GM12801 (cell line): ENCODE measurements around the gene MRPS11.

Experiments
- TF ChIP-seq, protein P1 (sequence below): IDR thresholded peaks from one replicate; pipeline ENCODE4 v1.5.1; 2011; ENCODE audit warnings: control low read depth; ENCODE audit not compliant: insufficient read length; ENCODE audit errors: extremely low read depth

MRPS11 gene

DNA sequence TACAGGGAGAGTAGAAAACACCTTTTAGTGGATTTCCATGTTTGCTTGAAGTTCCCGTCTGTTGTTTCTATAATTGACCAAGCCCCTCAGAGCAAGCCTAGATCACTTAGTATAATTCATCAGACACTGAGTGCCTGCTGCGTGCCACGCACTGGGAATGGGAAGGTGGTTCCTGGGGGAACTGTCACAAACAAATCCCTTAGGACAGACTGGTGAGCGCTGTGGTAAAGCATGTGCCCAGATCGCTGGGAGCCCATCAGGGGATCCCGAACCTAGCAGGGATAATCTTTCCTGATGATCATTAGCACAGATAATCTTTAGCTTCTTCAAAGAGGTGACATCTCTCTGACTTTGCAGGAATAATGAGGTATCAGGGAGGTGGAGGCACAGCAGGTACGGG, 9.6 kb downstream of the MRPS11 start:
- TF ChIP-seq, protein P1, sequence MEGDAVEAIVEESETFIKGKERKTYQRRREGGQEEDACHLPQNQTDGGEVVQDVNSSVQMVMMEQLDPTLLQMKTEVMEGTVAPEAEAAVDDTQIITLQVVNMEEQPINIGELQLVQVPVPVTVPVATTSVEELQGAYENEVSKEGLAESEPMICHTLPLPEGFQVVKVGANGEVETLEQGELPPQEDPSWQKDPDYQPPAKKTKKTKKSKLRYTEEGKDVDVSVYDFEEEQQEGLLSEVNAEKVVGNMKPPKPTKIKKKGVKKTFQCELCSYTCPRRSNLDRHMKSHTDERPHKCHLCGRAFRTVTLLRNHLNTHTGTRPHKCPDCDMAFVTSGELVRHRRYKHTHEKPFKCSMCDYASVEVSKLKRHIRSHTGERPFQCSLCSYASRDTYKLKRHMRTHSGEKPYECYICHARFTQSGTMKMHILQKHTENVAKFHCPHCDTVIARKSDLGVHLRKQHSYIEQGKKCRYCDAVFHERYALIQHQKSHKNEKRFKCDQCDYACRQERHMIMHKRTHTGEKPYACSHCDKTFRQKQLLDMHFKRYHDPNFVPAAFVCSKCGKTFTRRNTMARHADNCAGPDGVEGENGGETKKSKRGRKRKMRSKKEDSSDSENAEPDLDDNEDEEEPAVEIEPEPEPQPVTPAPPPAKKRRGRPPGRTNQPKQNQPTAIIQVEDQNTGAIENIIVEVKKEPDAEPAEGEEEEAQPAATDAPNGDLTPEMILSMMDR, result no peak

- TF ChIP-seq, protein P1, result no peak
Observed at GRCh38 chr15:88477904-88478303, 10.4 kb downstream of the MRPS11 start.

- TF ChIP-seq, protein P1, result no peak
Observed at GRCh38 chr15:88479169-88479568, 11.7 kb downstream of the MRPS11 start.

DNA sequence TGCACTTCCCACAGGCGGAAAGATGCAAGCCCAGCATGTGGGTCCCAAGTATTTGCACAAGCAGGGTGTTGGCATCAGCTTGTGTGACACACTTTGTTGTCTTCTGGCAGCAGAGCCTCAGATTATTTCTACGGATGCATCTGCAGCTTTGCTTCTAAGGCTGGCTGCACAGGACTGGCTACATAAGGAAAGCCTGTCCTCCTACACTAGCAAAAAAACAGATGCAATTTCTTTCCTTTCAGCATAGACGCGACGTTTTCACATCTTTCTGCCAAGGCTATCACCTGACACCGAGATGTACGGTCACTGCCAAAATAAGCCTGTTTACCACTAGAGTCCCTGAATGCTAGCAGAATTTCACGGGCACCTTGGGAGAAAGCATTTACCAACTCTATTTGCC, 13.5 kb downstream of the MRPS11 start:
- TF ChIP-seq, protein P1, result no peak

GRCh38 chr15:88482263-88482662, 14.8 kb downstream of the MRPS11 start:
- TF ChIP-seq, protein P1, result no peak

GRCh38 chr15:88484682-88485331, 17.3 kb downstream of the MRPS11 start:
- TF ChIP-seq, protein P1, result no peak

DNA sequence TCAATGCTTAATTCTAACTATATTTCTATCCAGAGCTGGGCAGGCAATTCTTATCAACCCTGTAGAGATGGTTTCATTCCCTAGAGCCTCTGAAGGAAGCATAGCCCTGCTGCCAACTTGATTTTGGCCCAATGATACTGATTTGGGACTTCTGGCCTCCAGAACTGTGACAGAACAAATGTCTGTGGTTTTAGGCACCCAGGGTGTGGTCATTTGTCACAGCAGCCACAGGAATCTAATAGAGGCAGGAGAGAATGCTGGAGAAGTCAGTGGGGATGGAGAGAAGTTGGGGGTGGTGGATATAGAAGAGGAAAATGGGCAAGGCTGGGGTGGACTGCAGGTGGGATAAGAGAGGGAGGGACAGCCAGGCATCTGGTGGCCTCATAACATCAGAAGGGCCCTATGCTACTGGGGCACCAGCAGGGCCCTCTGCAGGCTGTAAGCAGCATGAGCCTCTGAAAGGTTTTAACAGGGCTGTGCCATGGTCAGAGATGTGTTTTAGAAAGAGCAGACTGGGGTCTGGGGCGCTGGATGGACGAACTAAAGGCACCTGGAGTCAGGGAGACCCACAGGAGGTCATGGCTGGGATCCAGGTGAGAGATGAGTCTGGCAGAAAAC, 19.8 kb downstream of the MRPS11 start:
- TF ChIP-seq, protein P1, result no peak
